ENCODE results near the gene TBC1D2.

TBC1D2 gene

DNA sequence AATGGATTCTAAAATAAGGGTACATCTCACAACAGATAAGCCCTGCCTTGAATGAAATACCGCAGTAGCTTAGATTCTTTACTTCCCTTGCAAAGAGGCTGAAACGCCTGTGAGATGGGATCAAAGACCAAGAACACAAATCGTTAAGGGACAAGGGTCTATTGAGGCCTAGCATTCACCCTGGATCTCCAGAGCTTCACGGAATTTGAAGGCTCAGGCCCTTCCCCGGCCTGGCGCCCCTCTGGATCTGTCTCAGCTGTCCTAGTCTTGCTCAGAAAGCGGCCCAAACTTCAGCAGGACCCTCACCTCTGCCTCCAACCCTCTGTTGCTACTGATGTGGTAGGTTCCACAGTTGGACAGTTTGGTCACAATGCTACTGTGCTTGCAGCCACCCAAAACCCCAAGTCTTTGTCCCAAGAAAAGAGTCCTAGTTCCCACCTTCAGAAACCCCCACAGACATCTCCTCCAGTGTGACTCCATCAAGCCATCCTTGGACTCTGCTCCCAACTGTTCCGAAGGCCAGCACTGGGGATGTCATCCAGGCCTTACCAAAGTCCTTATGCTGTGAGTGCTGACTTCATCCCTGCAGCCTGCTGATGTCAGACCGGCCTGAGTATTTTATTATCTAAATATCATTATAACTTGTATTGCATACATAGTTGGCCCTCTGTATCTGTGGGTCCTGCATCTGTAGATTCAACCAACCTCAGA, 72.4 kb downstream of the TBC1D2 start:
- TF ChIP-seq, protein P1, sequence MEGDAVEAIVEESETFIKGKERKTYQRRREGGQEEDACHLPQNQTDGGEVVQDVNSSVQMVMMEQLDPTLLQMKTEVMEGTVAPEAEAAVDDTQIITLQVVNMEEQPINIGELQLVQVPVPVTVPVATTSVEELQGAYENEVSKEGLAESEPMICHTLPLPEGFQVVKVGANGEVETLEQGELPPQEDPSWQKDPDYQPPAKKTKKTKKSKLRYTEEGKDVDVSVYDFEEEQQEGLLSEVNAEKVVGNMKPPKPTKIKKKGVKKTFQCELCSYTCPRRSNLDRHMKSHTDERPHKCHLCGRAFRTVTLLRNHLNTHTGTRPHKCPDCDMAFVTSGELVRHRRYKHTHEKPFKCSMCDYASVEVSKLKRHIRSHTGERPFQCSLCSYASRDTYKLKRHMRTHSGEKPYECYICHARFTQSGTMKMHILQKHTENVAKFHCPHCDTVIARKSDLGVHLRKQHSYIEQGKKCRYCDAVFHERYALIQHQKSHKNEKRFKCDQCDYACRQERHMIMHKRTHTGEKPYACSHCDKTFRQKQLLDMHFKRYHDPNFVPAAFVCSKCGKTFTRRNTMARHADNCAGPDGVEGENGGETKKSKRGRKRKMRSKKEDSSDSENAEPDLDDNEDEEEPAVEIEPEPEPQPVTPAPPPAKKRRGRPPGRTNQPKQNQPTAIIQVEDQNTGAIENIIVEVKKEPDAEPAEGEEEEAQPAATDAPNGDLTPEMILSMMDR (IDR thresholded peaks at IDR 0.05; ENCODE audit: low read length, missing control alignments): no peak
- H3K4me3 ChIP-seq (replicated peaks; ENCODE audit: low read depth, low read length): no peak overlapping the region
- no peak for DNase-seq (ENCODE audit: low read depth)

DNA sequence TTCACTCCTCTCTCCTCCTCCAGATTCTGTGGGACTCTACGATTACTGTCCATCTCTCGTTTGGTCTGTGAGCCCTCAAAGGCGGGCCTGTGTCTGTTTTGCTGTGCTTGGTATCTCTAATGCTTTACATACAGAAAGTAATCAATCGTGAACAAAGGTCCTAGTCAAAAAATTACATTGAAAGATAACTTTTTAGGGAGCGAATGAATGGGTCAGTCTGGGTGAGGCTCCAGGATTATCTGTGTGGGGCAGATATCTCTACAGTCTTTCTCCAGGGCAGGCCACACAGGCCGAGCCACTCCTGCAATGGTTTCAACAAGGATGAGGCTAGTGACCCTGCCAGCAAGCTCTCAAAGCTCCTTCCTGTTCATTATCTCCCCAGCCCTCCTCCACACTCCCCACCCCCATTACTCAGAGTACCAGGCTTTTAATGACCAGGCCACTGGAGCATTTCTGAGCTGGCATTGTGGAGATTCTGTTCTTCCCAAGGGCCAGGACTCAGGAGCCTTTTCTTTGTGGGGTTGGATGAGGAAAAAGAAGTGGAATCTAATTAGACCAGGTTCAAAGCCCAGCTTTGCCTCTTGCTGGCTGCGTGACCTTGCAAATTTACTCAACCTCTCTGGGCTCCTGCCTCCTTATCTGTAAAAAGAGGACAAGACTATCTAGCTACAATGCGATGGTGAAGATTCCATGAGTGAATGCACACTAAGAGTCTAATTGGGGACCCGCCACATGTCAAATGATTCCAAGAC, 73.2 kb downstream of the TBC1D2 start:
- H3K4me3 ChIP-seq (replicated peaks; ENCODE audit: low read depth, low read length): no peak overlapping the region
- TF ChIP-seq, protein P1 (IDR thresholded peaks at IDR 0.05; ENCODE audit: low read length, missing control alignments): no peak
- DNase-seq (ENCODE audit: low read depth): peak; percentile 30

DNA sequence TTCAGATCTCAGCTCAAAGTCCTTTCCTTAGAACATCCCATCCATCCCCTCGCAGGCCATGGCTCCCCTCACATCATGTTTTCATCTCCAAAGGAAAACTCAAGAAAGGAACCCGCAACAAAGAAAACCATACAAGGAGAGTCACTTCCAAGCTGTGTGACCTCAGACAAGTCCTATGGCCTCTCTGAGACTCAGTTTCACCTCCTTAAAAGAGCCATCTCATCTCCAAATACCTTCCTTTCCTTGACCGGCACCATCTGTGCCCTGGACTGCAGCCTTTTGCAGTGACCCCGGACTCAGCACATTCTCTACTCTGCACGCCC, 73.7 kb downstream of the TBC1D2 start:
- TF ChIP-seq, protein P1 (IDR thresholded peaks at IDR 0.05; ENCODE audit: low read length, missing control alignments): no peak

DNA sequence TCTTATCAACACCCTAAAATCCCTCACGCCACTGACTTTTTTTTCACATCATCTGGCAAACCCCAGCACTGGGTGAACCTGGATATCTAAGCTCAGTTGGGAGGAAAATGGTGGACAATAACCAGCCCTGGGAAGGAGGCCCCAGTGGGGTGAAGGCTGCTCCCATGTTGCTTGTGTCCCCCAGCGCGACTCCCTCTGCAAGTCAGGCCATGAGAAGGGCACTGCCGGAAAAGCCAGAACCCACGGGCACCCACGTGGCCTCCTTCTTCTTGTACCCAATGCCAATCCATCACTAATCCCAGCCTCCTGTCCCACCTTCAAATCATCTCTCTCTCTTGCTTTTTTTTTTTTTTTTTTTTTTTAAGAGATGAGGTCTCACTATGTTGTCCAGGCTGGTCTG, 74.5 kb downstream of the TBC1D2 start:
- no peak for DNase-seq (ENCODE audit: low read depth)
- H3K4me3 ChIP-seq (replicated peaks; ENCODE audit: low read depth, low read length): no peak overlapping the region
- TF ChIP-seq, protein P1 (IDR thresholded peaks at IDR 0.05; ENCODE audit: low read length, missing control alignments): no peak

More for the DNA sequence above, 73.7 kb downstream of the TBC1D2 start:
- no peak for DNase-seq (ENCODE audit: low read depth)
- no peak overlapping the region for H3K4me3 ChIP-seq (replicated peaks; ENCODE audit: low read depth, low read length)

DNA sequence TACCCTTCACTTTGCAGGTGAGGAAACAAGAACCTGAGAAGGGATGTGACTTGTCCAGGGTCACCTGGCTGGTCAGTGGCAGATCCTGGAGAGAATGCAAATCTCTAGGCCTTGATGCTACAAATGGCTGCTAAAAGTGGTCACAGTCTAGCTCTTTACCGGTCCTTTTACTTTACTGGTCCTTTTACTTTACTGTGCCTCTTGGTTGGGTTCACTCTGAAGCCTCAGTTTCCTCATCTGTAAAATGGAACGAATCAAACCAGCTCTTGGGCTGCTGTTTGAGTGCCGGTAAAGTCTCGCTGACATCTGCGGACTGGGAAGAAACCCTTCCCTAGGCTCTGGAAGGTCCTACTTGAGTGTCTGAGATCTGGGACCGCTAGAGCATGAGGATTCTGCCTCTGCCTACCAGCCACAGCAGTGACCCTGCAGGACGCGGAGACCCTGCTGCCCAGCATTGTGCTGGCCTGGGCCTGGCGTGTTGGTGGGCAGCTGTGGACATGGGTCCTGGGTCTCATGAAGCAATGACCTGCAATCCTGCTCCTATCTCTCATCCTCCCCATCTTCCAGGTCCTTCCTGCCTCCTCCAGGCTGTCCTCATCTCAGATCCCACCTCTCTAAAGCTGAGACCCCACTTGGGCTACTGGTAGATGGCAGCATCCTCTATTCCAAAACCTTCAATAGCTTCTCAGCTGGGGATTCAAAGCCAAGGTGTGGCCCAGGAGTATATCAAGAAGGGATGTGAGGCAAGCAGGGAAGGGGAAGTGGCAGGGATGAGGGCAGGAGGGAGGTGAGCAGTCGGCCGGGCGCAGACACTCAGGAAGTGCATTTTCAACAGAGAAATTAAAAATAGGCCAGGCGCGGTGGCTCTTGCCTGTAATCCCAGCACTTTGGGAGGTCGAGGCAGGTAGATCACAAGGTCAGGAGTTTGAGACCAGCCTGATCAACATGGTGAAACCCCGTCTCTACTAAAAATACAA, 76.3 kb downstream of the TBC1D2 start:
- H3K4me3 ChIP-seq (replicated peaks; ENCODE audit: low read depth, low read length): no peak overlapping the region
- DNase-seq (ENCODE audit: low read depth): no peak
- TF ChIP-seq, protein P1 (IDR thresholded peaks at IDR 0.05; ENCODE audit: low read length, missing control alignments): no peak

DNA sequence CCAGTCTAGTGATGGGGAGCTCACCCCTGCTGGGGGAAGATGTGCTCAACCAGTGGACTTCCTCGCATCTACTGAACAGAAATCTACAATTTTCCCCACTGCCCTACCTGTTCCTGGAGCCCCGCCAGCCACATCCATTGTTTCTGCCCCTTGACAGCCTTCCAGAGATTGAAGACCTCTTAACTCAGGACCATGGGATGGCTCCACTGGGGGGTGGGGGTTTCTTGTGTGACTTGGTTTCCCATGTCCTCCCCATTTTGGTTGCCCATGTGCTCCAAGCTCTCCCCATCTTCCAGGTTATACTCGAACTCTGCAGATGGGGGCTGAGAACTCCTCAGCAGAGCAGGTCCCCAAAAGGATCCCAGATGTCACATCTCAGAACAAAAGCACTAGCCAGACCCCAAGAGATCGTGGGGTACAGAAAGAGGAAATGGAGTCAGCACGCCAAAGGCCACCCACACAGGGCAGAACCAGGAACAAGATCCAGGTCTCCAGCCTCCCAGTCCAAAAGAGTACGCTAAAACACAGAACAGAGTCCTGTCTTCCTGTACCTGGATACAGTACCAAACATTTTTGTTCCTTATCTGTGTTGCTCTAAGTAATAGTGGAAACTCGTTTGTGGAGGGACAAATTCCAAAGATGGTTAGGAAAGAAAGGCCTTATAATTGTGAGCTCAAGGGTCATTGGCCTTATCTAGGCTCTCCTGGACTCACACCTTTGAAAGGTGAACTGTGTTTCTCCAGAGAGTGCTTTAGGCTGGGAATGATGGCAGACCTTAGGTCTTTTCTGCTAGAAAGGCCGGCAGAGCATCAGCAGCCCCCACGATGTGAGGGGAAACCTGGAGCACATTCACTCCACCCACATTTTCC, 78.8 kb downstream of the TBC1D2 start:
- H3K4me3 ChIP-seq (replicated peaks; ENCODE audit: low read depth, low read length): no peak overlapping the region
- TF ChIP-seq, protein P1 (IDR thresholded peaks at IDR 0.05; ENCODE audit: low read length, missing control alignments): no peak
- DNase-seq (ENCODE audit: low read depth): no peak

Data from fibroblast of pulmonary artery (primary cell).